Cardiac muscle cell (in vitro differentiated cells and primary cell): ENCODE results near the gene LRMDA. TPM values are rescaled to one million over a fixed set of nuclear protein-coding genes. Genes with fewer than 3 reads are reported as not detected.

Source experiments
- DNase-seq, 2 donors: peaks; one replicate each; pipeline versions ENCODE4 v3.0.0 to v3.0.0-alpha.2; 2010 to 2017; ENCODE audit warnings: low read depth in 1 of 2, low spot score in 1 of 2
- H3K27ac ChIP-seq: fragments of 200-600 bp; sonication (generic); 2 replicates; pipeline ENCODE4 v1.5.1; 2016
- H3K27me3 ChIP-seq: fragments of 200-600 bp; sonication (generic); 2 replicates; pipeline ENCODE4 v1.6.0; 2016; ENCODE audit warnings: control low read depth
- H3K36me3 ChIP-seq: fragments of 200-600 bp; sonication (generic); 2 replicates; pipeline ENCODE4 v1.5.1; 2016; ENCODE audit warnings: control low read depth
- H3K4me1 ChIP-seq: fragments of 200-600 bp; sonication (generic); 2 replicates; pipeline ENCODE4 v1.8.1; 2017; ENCODE audit warnings: low read depth, mild to moderate bottlenecking, mixed run types
- H3K4me3 ChIP-seq: fragments of 200-600 bp; sonication (generic); 2 replicates; pipeline ENCODE4 v1.5.1; 2016; ENCODE audit warnings: mild to moderate bottlenecking
- H3K9me3 ChIP-seq: fragments of 200-600 bp; sonication (generic); 2 replicates; pipeline ENCODE4 v1.5.1; 2017; ENCODE audit warnings: low read depth, mild to moderate bottlenecking, control low read depth
- CTCF ChIP-seq: IDR thresholded peaks from 2 replicates; pipeline ENCODE4 v1.5.1; 2012; ENCODE audit warnings: low read depth, mild to moderate bottlenecking, low read length
- polyA plus RNA-seq: library from polyadenylated mRNA; unstranded; fragments of >200 nt; fragmentation: Nextera tagmentation; extraction: Ambion mirVana; gene quantifications from 2 replicates; pipeline ENCODE4 v1.2.1, GENCODE V29; 2016
- total RNA-seq: library from RNA; depleted of rRNA; stranded (reverse); fragments of >200 nt; gene quantifications from 2 replicates; pipeline ENCODE4 v1.2.3, GENCODE V29; 2016

Gene LRMDA
- total and polyA plus RNA-seq, 2 experiments from 2014 or later = 6.2 to 11.7 TPM

- H3K27ac ChIP-seq = peak overlapping the region; percentile 88
- no peak for DNase-seq
- no peak for TF ChIP-seq CTCF
- H3K4me1 ChIP-seq = peaks cover 89% of the 10 kb centered on the region
- no peaks in the 10 kb centered on the region for H3K27me3 ChIP-seq
- no peaks in the 10 kb centered on the region for H3K9me3 ChIP-seq
- no peak overlapping the region for H3K4me3 ChIP-seq
- no peaks in the 10 kb centered on the region for H3K36me3 ChIP-seq
Observed at GRCh38 chr10:76555067-76555670, 1123.7 kb downstream of the LRMDA start.

- H3K4me3 ChIP-seq = no peak overlapping the region
- H3K27me3 ChIP-seq = no peaks in the 10 kb centered on the region
- no peaks in the 10 kb centered on the region for H3K36me3 ChIP-seq
- no peak for DNase-seq
- H3K9me3 ChIP-seq = no peaks in the 10 kb centered on the region
- H3K4me1 ChIP-seq = peaks cover 67% of the 10 kb centered on the region
- TF ChIP-seq CTCF = no peak
- H3K27ac ChIP-seq = peak overlapping the region; percentile 44
Observed at GRCh38 chr10:76557366-76557765, 1125.9 kb downstream of the LRMDA start.

GRCh38 chr10:76558586-76558985 lies 1127.2 kb downstream of the LRMDA start:
- H3K4me3 ChIP-seq = no peak overlapping the region
- peaks cover 54% of the 10 kb centered on the region for H3K4me1 ChIP-seq
- no peaks in the 10 kb centered on the region for H3K36me3 ChIP-seq
- peak in 1 of 2 donors; percentile 63 for DNase-seq
- H3K9me3 ChIP-seq = no peaks in the 10 kb centered on the region
- H3K27me3 ChIP-seq = no peaks in the 10 kb centered on the region
- H3K27ac ChIP-seq = peak overlapping the region; percentile 44
- TF ChIP-seq CTCF = no peak

- no peak for TF ChIP-seq CTCF
- Histone ChIP-seq H3K27ac (peak overlapping the region; percentile 44), H3K9me3 (no peaks in the 10 kb centered on the region), H3K4me3 (no peak overlapping the region), H3K4me1 (peaks cover 48% of the 10 kb centered on the region), H3K36me3 (no peaks in the 10 kb centered on the region), H3K27me3 (no peaks in the 10 kb centered on the region)
- peak in 1 of 2 donors; percentile 15 for DNase-seq
Observed at GRCh38 chr10:76558996-76559891, 1127.8 kb downstream of the LRMDA start.

- Histone ChIP-seq H3K4me1 (peaks cover 42% of the 10 kb centered on the region), H3K27ac (peak overlapping the region; percentile 26), H3K4me3 (no peak overlapping the region), H3K27me3 (no peaks in the 10 kb centered on the region), H3K9me3 (no peaks in the 10 kb centered on the region), H3K36me3 (no peaks in the 10 kb centered on the region)
- DNase-seq = no peak
- no peak for TF ChIP-seq CTCF
Observed at GRCh38 chr10:76559892-76560220, 1128.4 kb downstream of the LRMDA start.
